Measurements from ENCODE around the gene PCDHGB3. TPM values are rescaled to one million over a fixed set of nuclear protein-coding genes. Genes with fewer than 3 reads are reported as not detected.
A peak's percentile ranks its signal among the peaks of the same experiment; 100 is the strongest.

The PCDHGB3 gene
- total and polyA plus RNA-seq, 10 of the 15 experiments (the other 5 are each of a cell fraction or from before 2014, with no cell fraction given), result 0.12 to 0.50 (median 0.20) TPM; not detected in 4

DNA sequence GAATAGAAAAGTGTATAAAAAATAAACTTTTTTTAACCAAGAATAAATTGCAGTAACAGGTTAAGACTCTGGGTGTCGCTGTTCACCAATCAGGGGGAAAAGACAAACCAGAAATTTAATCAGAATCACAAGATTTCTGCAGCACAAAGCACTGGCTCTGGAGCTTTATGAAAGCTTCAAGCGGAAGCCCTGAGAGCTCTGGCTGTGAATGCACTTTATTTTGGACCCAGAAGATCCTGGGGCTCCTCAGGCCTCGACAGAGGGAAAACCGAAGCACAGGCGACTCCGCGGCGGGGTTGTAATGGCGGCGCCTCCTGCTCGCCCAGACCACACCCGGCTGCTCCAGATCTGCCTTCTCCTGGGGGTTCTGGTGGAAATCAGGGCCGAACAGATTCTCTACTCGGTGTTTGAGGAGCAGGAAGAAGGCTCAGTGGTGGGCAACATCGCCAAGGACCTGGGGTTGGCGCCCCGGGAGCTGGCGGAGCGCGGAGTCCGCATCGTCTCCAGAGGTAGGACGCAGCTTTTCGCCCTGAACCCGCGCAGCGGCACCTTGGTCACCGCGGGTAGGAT lies 15.1 kb upstream of the PCDHGB3 start, which contains the start of gene PCDHGA4:
PCDHGA4 (plus strand) TSS at position 122 of the 570 bp plus-strand sequence; CDS start at position 209, 87 bp downstream.
- CTCF ChIA-PET, result interaction anchor here (1.3 to 1.6 kb wide), 4 partner anchors 9 to 209 kb away, joined by 3 to 6 read pairs (median 4); partner anchors contain the start of gene PCDHGB3
- Histone ChIP-seq H2AFZ (ENCODE audit: control insufficient read depth, low read depth, low read length) (no peak within 1 kb of the TSS), H3K79me2 (ENCODE audit: control insufficient read depth, insufficient read depth, low read length) (no peaks in the 10 kb centered on the region), H3K9ac (ENCODE audit: control insufficient read depth, insufficient read depth, low read length) (no peak within 1 kb of the TSS), H3K27me3 (replicated peaks in 1 of 2; ENCODE audit: control insufficient read depth in 2 of 2, insufficient read depth in 2 of 2, low read length in 1 of 2) (no peaks in the 10 kb centered on the region), H3K9me3 (replicated peaks; ENCODE audit: control insufficient read depth, insufficient read depth, low read length) (peaks cover under 1% of the 10 kb centered on the region; the same call in 2 of the 3 replicates), H3K4me2 (ENCODE audit: control insufficient read depth, insufficient read depth) (no peak within 1 kb of the TSS), H3K36me3 (ENCODE audit: control insufficient read depth in 2 of 2, insufficient read depth in 2 of 2, low read length in 1 of 2) (no peaks in the 10 kb centered on the region), H3K4me1 (ENCODE audit: control insufficient read depth, insufficient read depth, low read length) (no peaks in the 10 kb centered on the region), H4K20me1 (ENCODE audit: control insufficient read depth, insufficient read depth) (no peaks in the 10 kb centered on the region), H3K4me3 (no peak within 1 kb of the TSS), H3K27ac (ENCODE audit: control insufficient read depth, insufficient read depth) (no peak within 1 kb of the TSS)
- no TSS peak for BruUV-seq (replicated peaks)
- in situ Hi-C loops (cut with MboI) (no loop called here), intact Hi-C loops (cut with micrococcal nuclease; ENCODE audit: unreplicated experiment) (no loop called here)
- no peak for FAIRE-seq
- WGBS (ENCODE audit: insufficient coverage, insufficient replicate concordance, low lambda C conversion rate, missing lambda C conversion rate), result 65% methylated on average over 29 of the region's 29 CpGs
- RAD21 ChIA-PET (ENCODE audit: unreplicated experiment), result interaction anchor here (1.4 kb wide), 1 partner anchor 58 kb away, joined by 5 read pairs; the partner anchor contains the start of gene PCDHGA10
- ATAC-seq, result no peak
- SMC1A ChIA-PET (ENCODE audit: uncharacterized antibody, unreplicated experiment), result no interaction called here
- TF ChIP-seq CHD4 (IDR thresholded peaks at IDR 0.05) (no peak), TCF3 (IDR thresholded peaks at IDR 0.05; ENCODE audit: borderline replicate concordance, insufficient read depth, low read depth, low read length) (no peak), RAD21 (IDR thresholded peaks at IDR 0.05; ENCODE audit: insufficient read depth, low read depth, low read length) (peak; percentile 14; the same call in 1 of the 2 replicates)
- TF ChIP-seq, protein P1, sequence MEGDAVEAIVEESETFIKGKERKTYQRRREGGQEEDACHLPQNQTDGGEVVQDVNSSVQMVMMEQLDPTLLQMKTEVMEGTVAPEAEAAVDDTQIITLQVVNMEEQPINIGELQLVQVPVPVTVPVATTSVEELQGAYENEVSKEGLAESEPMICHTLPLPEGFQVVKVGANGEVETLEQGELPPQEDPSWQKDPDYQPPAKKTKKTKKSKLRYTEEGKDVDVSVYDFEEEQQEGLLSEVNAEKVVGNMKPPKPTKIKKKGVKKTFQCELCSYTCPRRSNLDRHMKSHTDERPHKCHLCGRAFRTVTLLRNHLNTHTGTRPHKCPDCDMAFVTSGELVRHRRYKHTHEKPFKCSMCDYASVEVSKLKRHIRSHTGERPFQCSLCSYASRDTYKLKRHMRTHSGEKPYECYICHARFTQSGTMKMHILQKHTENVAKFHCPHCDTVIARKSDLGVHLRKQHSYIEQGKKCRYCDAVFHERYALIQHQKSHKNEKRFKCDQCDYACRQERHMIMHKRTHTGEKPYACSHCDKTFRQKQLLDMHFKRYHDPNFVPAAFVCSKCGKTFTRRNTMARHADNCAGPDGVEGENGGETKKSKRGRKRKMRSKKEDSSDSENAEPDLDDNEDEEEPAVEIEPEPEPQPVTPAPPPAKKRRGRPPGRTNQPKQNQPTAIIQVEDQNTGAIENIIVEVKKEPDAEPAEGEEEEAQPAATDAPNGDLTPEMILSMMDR (IDR thresholded peaks at IDR 0.05 in 2 of 3, conservative IDR thresholded peaks at IDR 0.05 in 1 of 3; ENCODE audit: control insufficient read depth in 2 of 3, extremely low read depth in 1 of 3, insufficient read depth in 1 of 3, low read depth in 3 of 3, low read length in 3 of 3), result peak; percentile 15 to 28 (median 19); a peak in 3 of 6 replicates
- DNase-seq (ENCODE audit: low read depth, low spot score), result no peak
- POLR2A ChIA-PET, result no interaction called here
